HG03354 (cell line): ENCODE measurements around the gene ZNF511.

ENCODE experiments used
- ATAC-seq: cut with Tn5 transposase; IDR thresholded peaks from one replicate; pipeline ENCODE4 v1.9.1; 2021; ENCODE audit warnings: mild to moderate bottlenecking; ENCODE audit not compliant: unreplicated experiment, poor library complexity, severe bottlenecking

ZNF511 gene

DNA sequence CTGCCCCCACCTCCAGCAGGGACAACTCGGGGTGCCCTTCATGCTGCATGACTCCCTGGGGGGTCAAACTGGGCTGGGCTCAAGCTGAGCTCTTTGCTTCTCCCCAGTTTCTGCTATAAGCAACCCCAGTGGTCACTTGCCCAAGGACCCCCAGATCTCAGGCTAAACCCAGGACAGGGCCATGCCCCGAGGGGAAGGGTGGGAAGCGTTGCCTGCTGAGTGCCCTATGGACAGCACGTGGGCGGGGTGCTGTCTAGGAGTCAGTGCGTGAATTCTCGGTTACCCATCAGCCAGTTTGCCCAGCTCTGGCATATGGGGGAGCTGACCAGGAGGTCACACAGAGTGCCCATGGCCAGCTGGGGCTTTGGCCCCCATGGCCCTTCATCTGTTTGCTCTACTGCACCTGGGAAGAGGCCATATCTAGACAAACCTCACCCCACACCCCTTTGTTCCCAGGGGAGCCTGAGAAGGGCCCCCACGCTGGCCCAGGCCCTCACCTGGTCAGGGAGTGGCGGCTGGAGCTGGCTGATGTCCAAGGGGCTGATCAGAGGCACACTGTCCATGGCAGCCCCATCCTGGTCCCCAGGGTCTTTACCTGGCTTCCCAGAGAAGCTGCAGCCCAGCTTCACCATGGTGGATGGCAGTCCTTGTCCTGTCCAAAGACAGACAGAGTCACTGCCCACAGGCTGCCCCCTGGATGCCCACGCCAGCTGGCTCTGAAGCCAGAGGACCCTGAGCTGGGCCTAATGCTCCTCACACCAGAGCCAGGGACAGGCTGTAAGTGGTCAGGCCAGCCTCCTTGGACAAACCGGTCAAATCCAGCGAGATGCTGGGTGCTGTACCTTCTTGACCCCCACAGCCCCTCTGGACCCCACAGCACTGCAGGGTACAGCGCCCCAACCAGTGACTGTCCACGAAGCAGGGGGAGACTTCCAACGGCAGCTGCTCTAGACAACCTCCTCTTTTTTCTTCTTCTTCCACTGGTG, 19.9 kb downstream of the ZNF511 start:
- no peak for ATAC-seq

DNA sequence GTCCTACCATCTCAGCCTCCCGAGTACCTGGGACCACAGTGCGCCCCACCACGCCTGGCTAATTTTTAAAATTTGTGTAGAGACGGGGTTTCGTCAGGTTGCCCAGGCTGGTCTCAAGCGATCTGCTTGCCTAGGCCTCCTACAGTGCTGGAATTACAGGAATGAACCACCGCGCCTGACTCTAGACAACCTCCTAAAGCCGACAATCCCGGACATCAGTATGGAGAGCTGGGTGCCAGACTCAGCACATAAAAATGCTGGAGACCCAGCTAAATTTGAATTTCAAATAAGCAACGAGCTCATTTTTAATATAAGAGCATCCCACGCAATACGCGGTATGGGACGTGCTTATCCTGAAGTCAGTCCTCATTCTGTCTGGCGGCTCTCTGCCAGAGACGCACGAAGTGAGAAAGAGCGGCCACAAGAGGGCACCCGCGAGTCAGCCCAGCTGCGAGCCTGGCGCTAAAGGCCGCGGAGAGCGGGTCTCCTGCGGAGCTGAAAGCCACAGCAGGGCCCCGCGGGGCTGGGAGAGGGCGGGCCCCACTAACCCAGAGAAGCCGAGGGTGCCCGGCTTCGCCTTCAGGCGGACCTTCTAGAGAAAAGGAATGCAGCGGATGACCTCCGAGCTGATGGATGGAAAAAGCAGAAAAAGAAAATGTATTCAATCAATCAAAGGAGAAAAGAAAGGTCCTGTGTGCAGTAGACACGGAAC, 20.9 kb downstream of the ZNF511 start:
- ATAC-seq, result peak; percentile 85

DNA sequence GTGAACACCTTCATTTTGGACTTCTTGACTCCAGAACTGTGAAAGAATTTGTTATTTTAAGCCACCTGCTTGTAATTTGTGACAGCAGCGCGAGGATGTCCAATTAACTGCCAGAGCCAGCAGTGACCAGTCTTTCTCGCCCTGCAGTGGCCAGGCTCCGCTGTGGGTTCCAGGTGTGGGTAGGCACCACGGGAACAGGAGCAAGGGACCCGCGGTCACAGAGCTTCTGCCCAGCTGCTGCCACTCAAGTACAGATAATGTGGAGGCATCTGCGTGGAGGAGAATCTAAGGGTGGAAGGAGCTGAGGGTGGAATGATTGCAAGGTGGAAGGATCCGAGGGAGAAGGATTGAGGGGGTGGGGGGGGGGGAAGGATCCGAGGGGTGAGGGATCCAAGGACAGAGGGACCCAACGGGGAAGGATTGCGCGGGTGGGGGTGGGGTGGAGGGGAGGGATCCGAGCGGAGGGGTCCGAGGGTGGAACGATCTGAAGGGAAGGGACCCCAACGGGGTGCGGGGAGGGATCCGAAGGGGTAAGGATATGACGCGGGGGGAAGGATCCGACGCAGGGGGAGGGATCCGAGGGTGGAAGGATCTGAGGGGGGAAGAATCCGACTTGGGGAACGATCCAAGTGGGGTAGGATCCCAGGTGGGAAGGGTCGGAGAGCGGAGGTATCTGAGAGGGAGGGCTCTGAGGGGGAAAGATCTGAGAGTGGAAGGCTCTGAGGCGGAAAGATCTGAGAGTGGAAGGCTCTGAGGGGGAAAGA, 24.4 kb downstream of the ZNF511 start:
- ATAC-seq, result no peak

GRCh38 chr10:133334503-133335245, 26.0 kb downstream of the ZNF511 start:
- ATAC-seq, result no peak

DNA sequence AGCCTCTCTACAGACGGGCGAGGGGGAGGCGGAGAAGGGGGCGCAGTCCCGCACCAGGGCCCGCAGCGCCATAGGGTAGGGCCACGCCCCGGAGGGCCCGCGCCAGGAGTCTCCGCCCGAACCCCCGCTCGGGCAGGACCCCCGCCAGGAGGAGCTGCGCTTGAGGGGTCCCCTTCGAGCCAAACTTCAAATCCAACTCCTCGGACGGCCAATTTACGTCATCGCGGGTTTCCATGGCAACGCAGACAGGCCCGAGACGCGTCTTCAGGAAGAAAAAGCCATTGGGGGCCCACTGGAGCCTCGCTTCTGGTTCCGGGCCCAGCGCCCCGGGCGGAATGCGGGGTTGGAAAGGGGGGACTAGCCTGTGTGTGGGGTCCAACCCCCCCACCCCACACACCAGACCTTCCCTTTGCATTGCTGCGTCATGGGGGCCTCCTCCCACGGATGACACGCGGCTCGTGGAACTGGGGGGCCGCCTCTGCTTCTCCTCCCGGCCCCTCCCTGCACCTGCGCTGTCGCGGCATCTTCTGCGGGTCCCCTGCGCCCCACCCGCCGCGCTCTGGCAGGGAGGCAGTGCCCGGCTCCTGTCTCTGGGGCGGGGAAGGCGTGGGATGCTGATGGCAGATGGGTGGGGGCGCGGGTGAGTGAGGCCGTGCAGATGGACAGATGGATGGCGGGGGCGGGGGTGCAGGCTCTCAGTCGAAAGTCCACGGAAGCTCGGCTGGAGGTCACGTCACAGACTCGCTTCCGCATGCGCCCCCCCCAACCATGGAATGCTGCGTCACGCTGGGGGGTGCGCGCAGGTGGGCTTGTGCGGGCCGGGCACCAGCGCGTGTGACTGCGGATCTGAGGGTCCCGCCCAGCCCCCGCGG, 26.8 kb downstream of the ZNF511 start:
- no peak for ATAC-seq

DNA sequence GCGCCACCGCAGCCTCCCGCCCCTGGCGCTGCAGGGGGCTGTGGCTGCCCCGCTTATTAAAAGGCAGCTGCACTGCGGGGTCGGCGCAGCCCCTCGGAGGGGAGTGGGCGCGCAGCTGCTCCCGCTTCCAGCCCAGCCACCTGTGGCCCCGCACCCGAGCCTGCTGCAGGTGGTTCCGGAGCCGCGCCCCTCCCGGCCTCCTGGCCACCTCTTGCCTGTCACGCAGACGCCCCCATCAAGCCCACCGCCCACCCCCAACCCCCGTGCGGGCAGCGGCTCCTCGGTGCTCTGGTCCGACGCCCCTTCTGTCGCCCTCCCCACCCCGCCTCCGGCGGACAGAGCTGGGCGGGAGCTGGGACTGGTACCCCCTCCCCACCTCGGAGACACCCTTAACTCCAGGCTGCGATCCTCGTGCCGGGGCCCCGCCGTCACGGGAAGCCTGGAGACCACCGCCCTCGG, 27.4 kb downstream of the ZNF511 start:
- ATAC-seq, result no peak

GRCh38 chr10:133336577-133337369, 28.1 kb downstream of the ZNF511 start, which contains the start of gene CALY:
CALY (minus strand) TSS chr10:133336896; CDS start chr10:133328989, 7,907 bp downstream.
- ATAC-seq, result no peak

GRCh38 chr10:133337370-133337725, 28.6 kb downstream of the ZNF511 start:
- no peak for ATAC-seq

DNA sequence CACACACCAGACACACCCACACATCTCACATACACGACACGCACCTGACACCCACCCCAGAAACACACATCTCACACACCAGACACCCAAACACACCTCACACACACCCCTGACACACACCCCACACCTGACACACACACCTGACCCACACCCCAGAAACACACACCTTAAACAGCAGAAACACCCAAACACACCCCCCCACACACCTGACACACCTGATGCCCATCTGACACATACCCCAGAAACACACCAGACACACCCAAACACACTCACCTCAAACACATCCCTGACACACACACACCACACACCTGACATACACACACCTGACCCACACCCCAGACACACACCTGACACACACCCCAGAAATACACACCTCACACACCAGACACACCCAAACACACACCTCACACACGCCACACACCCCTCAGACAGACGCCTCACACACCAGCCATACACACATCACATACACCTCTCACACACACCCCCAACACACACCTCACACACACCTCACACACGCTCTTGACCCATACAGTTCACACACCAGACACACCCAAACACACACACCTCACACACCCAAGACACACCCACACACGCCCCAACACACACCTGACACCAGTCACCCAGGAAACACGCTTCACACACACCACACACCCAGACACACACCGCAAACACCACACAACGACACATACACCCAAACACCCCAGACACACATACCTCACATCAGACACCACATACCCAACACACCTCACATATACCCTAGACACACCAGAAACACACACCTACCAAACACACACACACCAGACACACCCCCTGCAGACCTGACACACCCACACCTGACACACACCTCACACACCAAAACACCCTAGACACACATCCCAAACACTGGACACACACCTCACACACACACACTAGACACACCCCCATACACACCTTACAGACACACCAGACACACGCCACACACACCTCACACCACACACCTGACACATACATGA, 29.7 kb downstream of the ZNF511 start:
- ATAC-seq, result no peak

GRCh38 chr10:133339708-133340380, 31.1 kb downstream of the ZNF511 start:
- ATAC-seq, result no peak

- ATAC-seq, result no peak
These were observed 33.3 kb downstream of the ZNF511 start for GRCh38 chr10:133341983-133342382.

- ATAC-seq, result no peak
These were observed 34.2 kb downstream of the ZNF511 start for GRCh38 chr10:133342942-133343341.

DNA sequence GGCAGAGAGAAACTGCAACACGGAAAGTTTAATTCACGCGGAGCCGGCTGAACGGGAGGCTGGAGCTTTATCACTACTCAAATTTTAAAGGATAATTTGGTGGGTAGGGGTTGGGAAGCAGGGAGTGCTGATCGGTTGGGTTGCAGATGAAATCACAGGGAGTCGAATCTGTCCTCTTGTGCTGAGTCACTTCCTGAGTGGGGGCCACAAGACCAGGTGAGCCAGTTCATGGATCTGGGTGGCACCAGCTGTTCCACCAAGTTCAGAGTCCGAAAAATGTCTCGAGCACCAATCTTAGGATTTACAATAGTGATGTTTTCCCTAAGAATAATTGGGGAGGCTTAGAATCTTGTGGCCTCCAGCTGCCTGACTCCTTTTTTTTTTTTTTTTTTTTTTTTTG, 34.8 kb downstream of the ZNF511 start:
- no peak for ATAC-seq

DNA sequence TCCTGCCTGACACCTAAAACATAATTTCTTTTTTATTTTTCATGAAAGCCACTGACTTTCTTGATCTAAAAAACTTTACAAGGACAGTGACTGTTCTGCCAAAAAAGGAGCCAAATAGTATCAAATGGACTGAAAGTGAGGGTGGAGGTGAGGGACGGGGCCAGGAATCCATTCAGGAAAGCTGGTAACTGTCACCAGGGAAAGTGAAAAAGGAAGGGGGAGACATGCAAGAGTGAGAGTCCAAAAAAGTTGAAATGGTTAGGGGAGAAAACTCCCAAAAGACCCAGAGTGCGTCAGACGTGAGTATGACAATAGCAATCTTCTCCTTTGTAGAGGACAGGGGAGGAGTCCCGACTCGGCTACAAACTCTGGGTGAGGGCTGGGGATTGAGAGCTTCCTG, 35.5 kb downstream of the ZNF511 start:
- no peak for ATAC-seq

GRCh38 chr10:133346413-133346812, 37.7 kb downstream of the ZNF511 start:
- ATAC-seq, result no peak
